HG03378 (cell line): ENCODE measurements around the gene TCTN3.
"Not testable (repeated sequence)": the region's sequence is repeated elsewhere in the genome, so short reads cannot be mapped to it uniquely, and the experiment has no call there.

ENCODE experiments used
- ATAC-seq: cut with Tn5 transposase; IDR thresholded peaks from one replicate; pipeline ENCODE4 v1.9.1; 2021; ENCODE audit warnings: mild to moderate bottlenecking, moderate library complexity; ENCODE audit not compliant: unreplicated experiment

TCTN3 gene

GRCh38 chr10:95693668-95694534 is at the start of gene TCTN3:
TSS of gene TCTN3 (minus strand) at chr10:95693927. CDS start at chr10:95693899, 28 bp downstream.
- peak; percentile 99 for ATAC-seq

DNA sequence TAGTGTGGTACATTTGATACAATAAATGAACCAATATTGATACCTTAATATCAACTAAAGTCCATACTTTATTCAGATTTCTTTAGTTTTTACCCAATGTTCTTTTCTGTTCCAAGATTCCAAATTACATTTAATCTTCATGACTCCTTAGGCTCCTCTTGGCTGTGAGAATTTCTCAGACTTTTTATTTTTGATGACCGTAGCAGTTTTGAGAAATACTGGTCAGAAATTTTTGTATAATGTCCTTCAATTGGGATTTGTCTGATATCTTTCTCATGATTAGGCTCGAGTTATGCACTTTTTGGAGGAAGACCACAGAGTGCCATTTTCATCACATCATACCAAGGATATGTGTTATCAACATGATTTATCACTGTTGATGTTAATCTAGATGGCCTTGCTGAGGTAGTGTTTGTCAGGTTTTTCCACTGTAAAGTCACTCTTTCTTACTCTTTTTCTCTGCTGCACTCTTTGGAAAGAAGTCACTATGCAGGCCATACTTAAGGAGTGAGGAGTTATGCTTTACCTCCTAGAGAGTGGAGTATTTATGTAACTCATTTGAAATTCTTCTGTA is 49.3 kb upstream of the TCTN3 start:
- no peak for ATAC-seq

DNA sequence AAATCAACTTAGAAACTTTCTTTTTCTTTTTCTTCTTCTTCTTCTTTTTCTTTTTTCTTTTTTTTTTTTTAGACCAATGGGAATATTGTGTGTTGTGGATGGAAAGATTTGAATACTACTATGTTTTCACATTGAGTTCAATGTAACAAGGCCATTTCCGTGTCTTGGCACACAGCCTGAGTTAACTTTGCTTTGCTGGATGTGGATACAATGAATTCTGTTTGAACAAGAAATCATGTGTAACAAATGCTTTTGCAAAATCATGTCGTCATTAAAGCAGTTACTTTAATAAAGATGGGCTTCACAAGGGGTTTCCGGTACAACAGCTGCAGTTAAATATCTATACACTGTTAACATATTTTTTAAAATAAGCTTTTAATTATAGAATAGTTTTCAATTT is 48.8 kb upstream of the TCTN3 start:
- ATAC-seq: no peak

DNA sequence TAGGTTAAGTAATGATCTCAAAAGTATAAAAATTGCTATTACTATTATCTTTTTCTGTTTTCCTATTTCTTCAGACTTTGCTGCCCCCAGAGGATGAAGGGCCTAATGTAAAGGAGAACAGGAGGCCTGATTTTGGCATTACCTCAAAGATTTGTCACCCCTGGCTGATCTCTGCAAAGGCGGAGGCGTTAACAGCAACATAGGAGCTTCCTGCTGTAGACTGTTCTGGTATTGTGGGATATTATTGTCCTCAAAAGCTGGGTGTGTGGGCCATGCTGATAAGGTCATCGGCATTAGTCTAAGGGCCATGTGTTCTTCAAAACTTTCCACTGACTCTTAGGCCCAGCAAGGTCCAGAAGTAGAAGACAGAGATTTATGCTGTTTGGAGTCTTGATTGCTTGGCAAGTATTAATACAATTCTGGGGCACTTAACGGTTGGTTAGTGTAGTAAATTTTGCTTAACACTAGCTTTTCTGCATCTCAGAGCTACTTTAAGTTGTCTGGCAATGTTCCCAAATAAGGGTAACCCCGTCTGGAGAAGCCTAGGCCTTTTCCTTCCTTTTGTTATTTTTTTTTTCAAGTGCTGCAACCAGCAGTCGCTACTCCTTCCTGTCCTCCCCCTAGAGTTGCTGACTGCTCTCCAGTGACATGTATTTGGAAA is 48.2 kb upstream of the TCTN3 start:
- ATAC-seq: peak; percentile 77

DNA sequence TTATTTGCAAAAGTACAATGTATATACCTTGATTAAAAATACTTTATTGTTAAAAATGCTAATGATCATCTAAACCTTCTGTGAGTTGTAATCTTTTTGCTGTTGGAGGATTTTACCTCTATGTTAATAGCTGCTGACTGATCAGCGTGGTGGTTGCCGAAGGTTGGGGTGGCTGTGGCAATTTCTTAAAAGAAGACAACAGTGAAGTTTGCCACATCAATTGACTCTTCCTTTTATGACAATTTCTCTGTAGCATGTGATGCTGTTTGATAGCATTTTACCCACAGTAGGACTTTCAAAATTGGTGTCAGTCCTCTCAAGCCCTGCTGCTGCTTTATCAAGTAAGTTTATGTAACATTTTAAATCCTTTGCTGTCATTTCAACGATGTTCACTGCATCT is 45.3 kb upstream of the TCTN3 start:
- ATAC-seq: no peak

DNA sequence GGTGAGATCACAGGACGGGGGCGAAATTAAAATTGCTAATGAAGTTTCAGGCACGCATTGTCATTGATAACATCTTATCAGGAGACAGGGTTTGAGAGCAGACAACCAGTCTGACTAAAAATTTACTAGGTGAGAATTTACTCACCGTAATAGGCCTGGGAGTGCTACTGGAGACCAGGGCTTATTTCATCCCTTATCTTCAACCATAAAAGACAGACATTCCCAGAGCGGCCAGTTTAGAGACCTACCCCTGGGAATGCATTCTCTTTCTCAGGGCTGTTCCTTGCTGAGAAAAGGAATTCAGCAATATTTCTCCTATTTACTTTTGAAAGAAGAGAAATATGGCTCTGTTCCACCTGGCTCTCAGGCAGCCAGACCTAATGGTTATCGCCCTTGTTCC is 39.2 kb upstream of the TCTN3 start:
- not testable (repeated sequence) for ATAC-seq

- ATAC-seq: no peak
Observed at GRCh38 chr10:95730233-95730632, 36.5 kb upstream of the TCTN3 start.

DNA sequence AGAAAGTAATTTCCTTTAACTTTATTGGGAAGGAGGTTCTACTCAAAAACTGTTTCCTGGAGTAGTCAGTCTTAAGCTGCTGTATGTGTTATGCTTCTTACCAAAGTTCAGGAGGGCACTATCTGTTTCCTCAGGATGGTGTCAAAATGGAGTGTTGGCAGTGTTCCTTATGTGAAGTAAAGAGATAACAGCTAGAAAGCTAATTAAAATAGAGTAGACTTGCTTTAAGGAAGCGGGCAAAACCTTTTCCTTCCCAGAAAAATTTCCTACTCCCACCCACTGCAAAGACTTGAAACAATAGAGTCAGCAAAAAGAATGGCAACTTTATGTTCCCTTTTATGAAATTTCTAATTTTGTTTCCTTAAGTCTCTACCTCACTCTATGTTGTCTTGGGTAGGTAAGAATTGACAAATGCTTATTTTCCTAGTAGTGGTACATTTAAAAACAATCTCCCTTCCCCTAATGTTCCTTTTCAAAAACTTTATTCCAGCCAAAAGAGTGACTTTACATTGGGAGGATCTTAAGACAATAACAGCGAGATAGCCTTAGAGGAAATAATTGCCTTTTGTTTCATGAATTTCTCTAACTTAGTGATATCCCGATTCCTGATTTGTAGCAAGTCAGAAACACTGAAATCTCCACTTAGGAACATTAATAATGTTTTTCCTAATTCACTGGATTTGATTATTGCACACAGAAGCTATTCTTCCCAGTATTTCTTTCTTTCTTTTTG is 35.8 kb upstream of the TCTN3 start:
- no peak for ATAC-seq

GRCh38 chr10:95728526-95728925 is 34.8 kb upstream of the TCTN3 start:
- no peak for ATAC-seq

- not testable (repeated sequence) for ATAC-seq
Observed at GRCh38 chr10:95722496-95722895, 28.8 kb upstream of the TCTN3 start.

GRCh38 chr10:95720745-95721144 is 27.0 kb upstream of the TCTN3 start:
- not testable (repeated sequence) for ATAC-seq

GRCh38 chr10:95716866-95717265 is 23.1 kb upstream of the TCTN3 start:
- ATAC-seq: no peak

DNA sequence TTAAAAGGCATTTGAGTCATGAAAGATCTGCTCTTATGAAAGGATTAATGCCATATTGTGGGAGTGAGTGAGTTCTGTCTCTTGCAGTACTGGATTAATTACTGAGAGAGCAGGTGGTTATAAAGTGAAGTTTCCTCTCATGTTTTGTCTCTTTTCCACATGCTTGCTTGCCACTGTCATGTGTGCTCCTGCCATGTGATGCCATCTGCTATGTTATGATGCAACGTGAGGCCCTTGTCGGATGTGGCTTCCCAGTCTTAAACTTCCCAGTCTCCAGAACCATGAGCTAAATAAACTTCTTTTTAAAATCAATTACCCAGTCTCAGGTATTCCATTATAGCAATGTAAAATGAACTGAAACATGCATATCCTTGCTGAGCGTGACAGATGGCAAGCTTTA is 22.7 kb upstream of the TCTN3 start:
- ATAC-seq: no peak

- ATAC-seq: no peak
Observed at GRCh38 chr10:95711492-95711891, 17.8 kb upstream of the TCTN3 start.

- no peak for ATAC-seq
Observed at GRCh38 chr10:95706990-95707389, 13.3 kb upstream of the TCTN3 start.

DNA sequence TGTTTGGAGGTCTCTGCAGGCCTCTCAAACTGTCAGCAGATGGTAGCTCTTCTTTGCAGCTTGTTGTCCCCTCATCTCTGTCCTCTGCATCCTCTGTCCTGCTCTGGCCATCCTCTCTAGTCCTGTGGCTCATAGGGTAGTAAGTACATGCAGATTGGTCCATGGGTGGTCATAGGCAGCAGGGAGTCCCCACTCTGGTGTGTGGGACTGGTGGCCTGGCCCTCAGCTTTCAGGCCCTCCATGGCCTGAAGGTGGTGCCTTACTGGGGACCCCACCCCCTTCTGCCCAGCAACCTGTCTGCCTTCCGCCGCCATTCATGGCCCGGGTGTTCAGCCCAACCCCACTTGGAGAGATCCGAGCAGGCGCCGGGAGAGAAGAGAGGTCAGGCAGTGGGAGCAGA is 12.8 kb upstream of the TCTN3 start:
- no peak for ATAC-seq

- ATAC-seq: no peak
Observed at GRCh38 chr10:95698415-95698814, 4.7 kb upstream of the TCTN3 start.

DNA sequence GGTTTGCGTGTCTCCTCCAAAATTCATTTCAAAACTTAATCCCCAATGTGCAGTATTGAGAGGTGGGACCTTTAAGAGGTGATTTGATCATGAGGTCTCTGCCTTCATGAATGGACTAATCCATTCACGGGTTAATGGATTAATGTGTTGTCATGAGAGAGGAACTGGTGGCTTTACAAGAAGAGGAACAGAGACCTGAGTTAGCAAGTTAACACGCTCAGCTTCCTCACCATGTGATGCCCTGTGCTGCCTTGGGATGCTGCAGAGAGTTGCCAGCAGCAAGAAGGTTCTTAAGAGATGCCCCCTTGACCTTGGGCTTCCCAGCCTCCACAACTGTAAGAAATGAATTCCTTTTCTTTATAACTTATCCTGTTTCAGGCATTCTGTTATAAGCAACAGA is 3.7 kb upstream of the TCTN3 start:
- ATAC-seq: no peak

DNA sequence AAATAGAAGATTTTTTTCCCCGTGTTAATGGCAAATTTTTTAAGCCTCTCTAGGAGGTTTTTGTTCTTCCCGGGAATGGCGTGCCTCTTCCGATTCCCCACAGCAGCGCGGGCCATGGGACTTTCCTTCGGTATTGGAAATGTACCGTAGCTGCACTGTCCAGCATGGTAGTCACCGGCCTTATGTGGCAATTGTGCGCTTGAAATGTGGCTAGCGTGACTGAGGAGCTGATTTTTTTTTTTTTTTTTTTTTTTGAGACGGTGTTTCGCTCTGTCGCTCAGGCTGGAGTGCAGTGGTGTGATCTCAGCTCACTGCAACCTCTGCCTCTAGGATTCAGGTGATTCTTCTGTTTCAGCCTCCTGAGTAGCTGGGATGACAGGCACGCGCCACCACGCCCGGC is 938 bp upstream of the TCTN3 start:
- no peak for ATAC-seq

GRCh38 chr10:95693071-95693667 is 558 bp downstream of the TCTN3 start:
- no peak for ATAC-seq

DNA sequence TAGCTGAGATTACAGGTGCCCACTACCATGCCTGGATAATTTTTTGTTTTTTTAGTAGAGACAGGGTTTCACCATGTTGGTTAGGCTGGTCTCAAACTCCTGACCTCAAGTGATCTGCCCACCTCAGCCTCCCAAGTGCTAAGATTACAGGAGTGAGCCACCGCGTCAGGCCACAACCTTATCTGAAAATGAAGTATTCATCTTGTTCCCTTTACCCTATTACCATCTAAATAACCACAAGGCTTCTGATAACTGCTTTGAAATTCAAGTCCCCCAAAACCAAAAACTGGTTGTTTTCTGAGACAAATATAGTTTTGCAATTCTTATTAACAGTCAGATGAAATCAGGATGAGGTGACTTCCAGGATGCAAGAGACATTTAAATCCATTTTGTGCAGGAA is 2.4 kb downstream of the TCTN3 start:
- ATAC-seq: no peak
